Kidney (tissue), 14 donors: ENCODE results near the gene ADGRA1. TPM values are rescaled to one million over a fixed set of nuclear protein-coding genes. Genes with fewer than 3 reads are reported as not detected.
A peak's percentile ranks its signal among the peaks of the same experiment; 100 is the strongest.

Experiments used
- DNase-seq, 5 donors: peaks; one replicate each; pipeline ENCODE4 v3.0.0-alpha.2; 2013 to 2020
- FAIRE-seq: peaks from 2 replicates; lab custom pipeline; 2012; peaks lifted over from hg19 to GRCh38; lab: Jason Lieb, UNC
- H3K27ac ChIP-seq, 2 donors: one replicate each; pipeline ENCODE4 v1.7.0; 2013; ENCODE audit warnings: low read depth in 2 of 2, low read length in 2 of 2, inconsistent platforms in 1 of 2
- H3K27me3 ChIP-seq: one replicate; pipeline ENCODE4 v1.7.1; 2013; ENCODE audit warnings: low read length, inconsistent platforms; ENCODE audit not compliant: control insufficient read depth, insufficient read depth
- H3K36me3 ChIP-seq, 3 donors: one replicate each; pipeline versions ENCODE4 v1.7.0 to v1.7.1; 2013; ENCODE audit warnings: low read length in 3 of 3, control low read depth in 1 of 3, inconsistent platforms in 1 of 3; ENCODE audit not compliant: insufficient read depth in 3 of 3, control insufficient read depth in 2 of 3
- H3K4me1 ChIP-seq, 3 donors: one replicate each; pipeline versions ENCODE4 v1.7.0 to v1.7.1; 2013; ENCODE audit warnings: low read length in 3 of 3, inconsistent platforms in 1 of 3, low read depth in 1 of 3; ENCODE audit not compliant: control insufficient read depth in 2 of 3, insufficient read depth in 2 of 3
- H3K4me3 ChIP-seq, 3 donors: one replicate each; pipeline versions ENCODE4 v1.7.0 to v1.8.1; 2013; ENCODE audit warnings: low read length in 3 of 3, control low read depth in 1 of 3, inconsistent platforms in 1 of 3
- H3K9ac ChIP-seq, 3 donors: one replicate each; pipeline versions ENCODE4 v1.7.0 to v1.7.1; 2013; ENCODE audit warnings: low read length in 3 of 3, control low read depth in 1 of 3, inconsistent platforms in 1 of 3
- H3K9me3 ChIP-seq, 3 donors: one replicate each; pipeline versions ENCODE4 v1.7.0 to v1.7.1; 2013; ENCODE audit warnings: low read length in 3 of 3, control low read depth in 1 of 3, inconsistent platforms in 1 of 3; ENCODE audit not compliant: control insufficient read depth in 2 of 3, insufficient read depth in 1 of 3
- CTCF ChIP-seq: IDR thresholded peaks from 3 replicates; pipeline ENCODE4 v1.5.1; 2012; ENCODE audit warnings: mild to moderate bottlenecking, moderate library complexity, borderline replicate concordance; ENCODE audit not compliant: insufficient read depth; ENCODE audit errors: extremely low read depth
- intact Hi-C: fragments of 100-400 bp; cut with DNase I; formaldehyde crosslinking; loops from one replicate; pipeline ENCODE4 v1.11.1; 2022
- polyA plus RNA-seq: library from polyadenylated mRNA; stranded (reverse); fragments of 350-450 nt; fragmentation: Illumina TruSeq; extraction: RNeasy Lipid Tissue Mini Kit (QIAGEN cat#74804); gene quantifications from one replicate; pipeline ENCODE4 v1.2.3, GENCODE V29; 2014; ENCODE audit warnings: low read depth, low replicate concordance; ENCODE audit not compliant: insufficient read depth
- total RNA-seq: library from RNA; stranded (reverse); fragmentation: NEBNext Ultra II Directional; extraction: Animal tissue kit (Norgen Biotek cat#: 25700); gene quantifications from one replicate; pipeline ENCODE4 v1.2.1, GENCODE V29; 2021
- donor health status: control.
- donor health status: control.
- donor health status: control.
- donor health status: control.
- donor health status: control.
- donor health status: DM: yes; HTN: yes; CAD: no.
- donor health status: Normal renal cell carcinoma (clear cell type).

Gene ADGRA1
- total and polyA plus RNA-seq, 2 donors from 2014 or later = 0.91 to 1.1 TPM

DNA sequence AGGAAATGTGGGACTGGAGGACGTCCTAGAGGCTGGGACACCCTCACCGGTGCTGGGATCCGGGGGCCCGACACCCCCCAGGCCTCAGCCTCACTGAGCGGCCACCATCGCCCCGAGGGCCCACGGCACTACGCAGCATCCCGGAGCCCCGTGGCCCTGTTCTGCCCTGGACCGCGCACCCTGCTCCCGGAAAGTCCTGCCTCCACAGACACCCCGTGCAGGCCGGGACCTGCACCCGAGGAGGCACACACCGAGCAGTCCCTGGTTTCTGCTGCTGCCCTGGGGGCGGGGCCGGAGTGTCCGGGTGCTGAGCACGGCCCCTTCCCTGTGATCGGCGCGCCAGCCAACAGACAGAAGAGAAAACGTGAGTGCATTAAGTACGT lies 54.2 kb downstream of the ADGRA1 start:
- no peak overlapping the region for H3K4me3 ChIP-seq
- TF ChIP-seq CTCF = no peak
- no peaks in the 10 kb centered on the region for H3K36me3 ChIP-seq
- no peaks in the 10 kb centered on the region for H3K4me1 ChIP-seq
- FAIRE-seq = no peak
- H3K27me3 ChIP-seq = no peaks in the 10 kb centered on the region
- H3K9me3 ChIP-seq = no peaks in the 10 kb centered on the region
- peak in 2 of 5 donors; percentile 51 to 62 for DNase-seq
- intact Hi-C loops = no loop called here
- H3K9ac ChIP-seq = no peak overlapping the region
- no peak overlapping the region for H3K27ac ChIP-seq

DNA sequence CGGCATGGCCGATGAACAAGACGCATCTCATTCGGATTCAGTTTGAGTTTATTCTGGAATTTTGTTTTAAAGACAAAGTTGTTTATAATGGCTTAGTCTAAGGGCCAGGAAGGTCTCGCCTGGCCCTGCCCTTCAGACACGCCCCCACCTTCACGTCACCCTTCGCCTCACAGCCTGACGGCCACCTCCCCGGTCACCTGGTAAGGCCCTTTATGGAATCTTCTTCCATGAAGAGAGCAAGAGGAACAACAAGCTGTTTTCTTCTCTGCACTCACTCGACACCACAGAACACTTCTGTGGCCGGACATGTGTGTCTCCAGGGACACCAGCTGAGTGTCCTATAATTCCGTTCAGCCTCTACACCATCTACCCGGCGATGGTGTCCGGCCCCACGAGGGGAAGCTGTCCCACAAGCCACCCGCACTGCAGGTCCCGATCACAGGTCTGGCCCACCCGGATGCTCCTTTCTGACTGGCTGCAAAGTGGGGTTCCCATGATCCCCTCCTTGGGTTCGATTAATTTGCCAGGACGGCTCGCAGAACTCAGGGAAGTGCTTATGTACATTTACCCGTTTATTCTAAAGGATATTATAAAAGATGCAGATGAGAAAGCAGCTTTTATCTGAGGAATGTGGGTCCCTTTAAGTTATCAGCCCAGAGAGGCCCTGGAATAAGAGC lies 54.9 kb downstream of the ADGRA1 start:
- Histone ChIP-seq H3K36me3 (no peaks in the 10 kb centered on the region), H3K27ac (no peak overlapping the region), H3K4me1 (no peaks in the 10 kb centered on the region), H3K9me3 (peaks cover 0 to 4% (median 0%) of the 10 kb centered on the region in 3 donors), H3K27me3 (no peaks in the 10 kb centered on the region), H3K4me3 (no peak overlapping the region), H3K9ac (no peak overlapping the region)
- FAIRE-seq (no peak), DNase-seq (peak in 2 of 5 donors; percentile 35 to 53)
- intact Hi-C loops = no loop called here
- no peak for TF ChIP-seq CTCF

DNA sequence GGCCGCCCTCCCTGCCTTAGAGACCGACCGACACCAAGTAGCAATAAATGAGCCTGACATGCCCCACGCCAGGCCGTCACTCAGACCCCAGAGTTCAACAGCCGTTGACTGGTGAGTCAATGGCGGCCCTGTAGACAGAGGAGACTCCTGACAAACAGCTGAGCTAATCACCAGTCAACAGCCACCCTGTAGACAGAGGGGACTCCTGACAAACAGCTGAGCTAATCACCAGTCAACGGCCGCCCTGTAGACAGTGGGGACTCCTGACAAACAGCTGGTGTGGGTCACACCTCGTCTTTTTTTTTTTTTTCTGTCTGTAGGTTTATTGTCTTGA lies 55.4 kb downstream of the ADGRA1 start:
- FAIRE-seq (no peak), DNase-seq (peak in 1 of 5 donors; percentile 24)
- intact Hi-C loops = no loop called here
- Histone ChIP-seq H3K27ac (no peak overlapping the region), H3K4me3 (no peak overlapping the region), H3K9ac (no peak overlapping the region), H3K4me1 (no peaks in the 10 kb centered on the region), H3K9me3 (peaks cover 0 to 4% (median 0%) of the 10 kb centered on the region in 3 donors), H3K36me3 (no peaks in the 10 kb centered on the region), H3K27me3 (no peaks in the 10 kb centered on the region)
- TF ChIP-seq CTCF = no peak

GRCh38 chr10:133143546-133143945 lies 55.8 kb downstream of the ADGRA1 start:
- no peak overlapping the region for H3K4me3 ChIP-seq
- no peaks in the 10 kb centered on the region for H3K27me3 ChIP-seq
- no peak overlapping the region for H3K27ac ChIP-seq
- DNase-seq (peak in 1 of 5 donors; percentile 36), FAIRE-seq (no peak)
- H3K9ac ChIP-seq = no peak overlapping the region
- H3K36me3 ChIP-seq = no peaks in the 10 kb centered on the region
- no peaks in the 10 kb centered on the region for H3K4me1 ChIP-seq
- intact Hi-C loops = no loop called here
- H3K9me3 ChIP-seq = peaks cover 0 to 4% (median under 1%) of the 10 kb centered on the region in 3 donors
- no peak for TF ChIP-seq CTCF
